Daoy (cell line): ENCODE measurements around the gene MRPL24. TPM values are rescaled to one million over a fixed set of nuclear protein-coding genes. Genes with fewer than 3 reads are reported as not detected.
A peak's percentile ranks its signal among the peaks of the same experiment; 100 is the strongest.
"Not testable (repeated sequence)": the region's sequence is repeated elsewhere in the genome, so short reads cannot be mapped to it uniquely, and the experiment has no call there.

Experiments used
- DNase-seq: peaks from one replicate; pipeline ENCODE4 v3.0.0-alpha.2; 2015; ENCODE audit warnings: low read depth
- total RNA-seq: library from RNA; depleted of rRNA; stranded (reverse); fragments of >200 nt; shearing (Covaris generic); gene quantifications from 2 replicates; pipeline ENCODE4 v1.2.3, GENCODE V29; 2014

MRPL24 gene
- total RNA-seq, 1 experiment from 2014 or later, result 144 TPM

GRCh38 chr1:156760092-156760795 lies 19.4 kb upstream of the MRPL24 start:
- DNase-seq, result no peak

- not testable (repeated sequence) for DNase-seq
Observed at GRCh38 chr1:156757572-156758253, 16.8 kb upstream of the MRPL24 start.

GRCh38 chr1:156756355-156756754 lies 15.5 kb upstream of the MRPL24 start:
- DNase-seq, result no peak

- DNase-seq, result no peak
Observed at GRCh38 chr1:156755527-156755950, 14.7 kb upstream of the MRPL24 start.

GRCh38 chr1:156754219-156754618 lies 13.3 kb upstream of the MRPL24 start:
- no peak for DNase-seq

- DNase-seq, result no peak
Observed at GRCh38 chr1:156752843-156753482, 12.1 kb upstream of the MRPL24 start.

- peak; percentile 99 for DNase-seq
Observed at GRCh38 chr1:156751757-156752481, 11.0 kb upstream of the MRPL24 start.

- no peak for DNase-seq
Observed at GRCh38 chr1:156751451-156751756, 10.5 kb upstream of the MRPL24 start, which contains the start of gene HDGF. HDGF (minus strand) TSS chr1:156751675; CDS start chr1:156751429, 246 bp downstream.

- peak; percentile 51 for DNase-seq
Observed at GRCh38 chr1:156750711-156751450, 10.0 kb upstream of the MRPL24 start.

GRCh38 chr1:156750191-156750672 lies 9.3 kb upstream of the MRPL24 start:
- DNase-seq, result peak; percentile 67

GRCh38 chr1:156749419-156750118 lies 8.7 kb upstream of the MRPL24 start:
- DNase-seq, result peak; percentile 30

- DNase-seq, result peak; percentile 82
Observed at GRCh38 chr1:156748670-156749418, 8.0 kb upstream of the MRPL24 start.

- DNase-seq, result peak; percentile 71
Observed at GRCh38 chr1:156747742-156748669, 7.1 kb upstream of the MRPL24 start.

GRCh38 chr1:156746728-156747631 lies 6.1 kb upstream of the MRPL24 start:
- peak; percentile 94 for DNase-seq

GRCh38 chr1:156746406-156746727 lies 5.5 kb upstream of the MRPL24 start:
- no peak for DNase-seq

- no peak for DNase-seq
Observed at GRCh38 chr1:156745881-156746280, 5.0 kb upstream of the MRPL24 start.

GRCh38 chr1:156744786-156745419 lies 4.0 kb upstream of the MRPL24 start:
- DNase-seq, result no peak
